22Rv1 (cell line): ENCODE data around the gene LRCH1.

Experiments used
- CTCF ChIP-seq: fragments of 450-650 bp; IDR thresholded peaks from 2 replicates; pipeline ENCODE4 v1.5.1; 2017; ENCODE audit warnings: mild to moderate bottlenecking
- ZFX ChIP-seq: fragments of 450-650 bp; IDR thresholded peaks from 2 replicates; pipeline ENCODE4 v1.6.1; 2017; ENCODE audit warnings: antibody characterized with exemption, borderline replicate concordance

GRCh38 chr13:46738766-46739165 lies 185.8 kb downstream of the LRCH1 start:
- TF ChIP-seq CTCF (no peak), ZFX (no peak)
